HK-2 (cell line): Measurements from ENCODE around the gene TRIM33.
"Not testable (repeated sequence)": the region's sequence is repeated elsewhere in the genome, so short reads cannot be mapped to it uniquely, and the experiment has no call there.

Source experiments
- DNase-seq: peaks from one replicate; pipeline ENCODE4 v3.0.0-alpha.2; 2018; ENCODE audit not compliant: unreplicated experiment

Gene TRIM33

GRCh38 chr1:114423455-114423854 is 87.5 kb downstream of the TRIM33 start:
- DNase-seq: no peak

GRCh38 chr1:114418948-114419347 is 92.1 kb downstream of the TRIM33 start:
- not testable (repeated sequence) for DNase-seq

GRCh38 chr1:114397601-114398000 is 113.4 kb downstream of the TRIM33 start:
- no peak for DNase-seq

GRCh38 chr1:114395863-114396262 is 115.1 kb downstream of the TRIM33 start:
- no peak for DNase-seq

GRCh38 chr1:114390960-114391359 is 120.0 kb downstream of the TRIM33 start:
- DNase-seq: no peak

- DNase-seq: no peak
These were observed 120.6 kb downstream of the TRIM33 start for GRCh38 chr1:114390361-114390760.

- DNase-seq: no peak
These were observed 122.5 kb downstream of the TRIM33 start for GRCh38 chr1:114388432-114389003.

GRCh38 chr1:114387585-114387984 is 123.4 kb downstream of the TRIM33 start:
- DNase-seq: not testable (repeated sequence)

GRCh38 chr1:114387010-114387360 is 124.0 kb downstream of the TRIM33 start:
- no peak for DNase-seq

GRCh38 chr1:114386129-114387009 is 124.6 kb downstream of the TRIM33 start:
- DNase-seq: no peak

- DNase-seq: no peak
These were observed 126.1 kb downstream of the TRIM33 start for GRCh38 chr1:114384922-114385321.

GRCh38 chr1:114379987-114380386 is 131.0 kb downstream of the TRIM33 start:
- DNase-seq: no peak

GRCh38 chr1:114379358-114379757 is 131.6 kb downstream of the TRIM33 start:
- DNase-seq: no peak

GRCh38 chr1:114377356-114377755 is 133.6 kb downstream of the TRIM33 start:
- no peak for DNase-seq

- DNase-seq: no peak
These were observed 141.1 kb downstream of the TRIM33 start for GRCh38 chr1:114369930-114370329.

GRCh38 chr1:114369266-114369919 is 141.6 kb downstream of the TRIM33 start:
- not testable (repeated sequence) for DNase-seq

- DNase-seq: no peak
These were observed 142.3 kb downstream of the TRIM33 start for GRCh38 chr1:114368560-114369255.

GRCh38 chr1:114367810-114368209 is 143.2 kb downstream of the TRIM33 start:
- DNase-seq: no peak

GRCh38 chr1:114363230-114363629 is 147.8 kb downstream of the TRIM33 start:
- not testable (repeated sequence) for DNase-seq

- DNase-seq: no peak
These were observed 151.2 kb downstream of the TRIM33 start for GRCh38 chr1:114359791-114360190.

GRCh38 chr1:114355240-114355639 is 155.8 kb downstream of the TRIM33 start:
- no peak for DNase-seq

GRCh38 chr1:114353262-114353661 is 157.7 kb downstream of the TRIM33 start:
- peak; percentile 12 for DNase-seq
